Left ventricle myocardium inferior (tissue), 1 donor: ENCODE data around the gene TMEM132D. TPM values are rescaled to one million over a fixed set of nuclear protein-coding genes. Genes with fewer than 3 reads are reported as not detected.

Source experiments
- DNase-seq: peaks from one replicate; pipeline ENCODE4 v3.0.0-alpha.2; 2020
- H3K27ac ChIP-seq: fragments of 200-600 bp; replicated peaks from 2 replicates; pipeline ENCODE4 v1.8.0; 2021
- H3K27me3 ChIP-seq: fragments of 200-600 bp; 2 replicates; pipeline ENCODE4 v1.8.0; 2021; ENCODE audit warnings: low read depth
- H3K36me3 ChIP-seq: fragments of 200-600 bp; 2 replicates; pipeline ENCODE4 v1.8.0; 2021
- H3K4me1 ChIP-seq: fragments of 200-600 bp; 2 replicates; pipeline ENCODE4 v1.8.0; 2021
- H3K4me3 ChIP-seq: fragments of 200-600 bp; 2 replicates; pipeline ENCODE4 v1.8.0; 2021; ENCODE audit warnings: mild to moderate bottlenecking, moderate library complexity
- H3K9me3 ChIP-seq: fragments of 200-600 bp; replicated peaks from 2 replicates; pipeline ENCODE4 v1.8.0; 2021
- intact Hi-C: fragments of 100-400 bp; cut with micrococcal nuclease; formaldehyde crosslinking; loops from one replicate; pipeline ENCODE4 v1.11.0; 2022
- total RNA-seq: library from RNA; stranded (reverse); fragmentation: NEBNext Ultra II Directional; extraction: Animal tissue kit (Norgen Biotek cat#: 25700); gene quantifications from one replicate; pipeline ENCODE4 v1.2.1, GENCODE V29; 2021
- TF ChIP-seq, protein P1 (sequence below): fragments of 200-600 bp; IDR thresholded peaks from 2 replicates; pipeline ENCODE4 v1.8.0; 2021; ENCODE audit warnings: antibody characterized with exemption, mild to moderate bottlenecking, borderline replicate concordance
- donor health status: DM: no; HTN: yes; CAD: no; lungs with severe emphysema.

Gene TMEM132D
- total RNA-seq, 1 donor from 2014 or later: not detected

DNA sequence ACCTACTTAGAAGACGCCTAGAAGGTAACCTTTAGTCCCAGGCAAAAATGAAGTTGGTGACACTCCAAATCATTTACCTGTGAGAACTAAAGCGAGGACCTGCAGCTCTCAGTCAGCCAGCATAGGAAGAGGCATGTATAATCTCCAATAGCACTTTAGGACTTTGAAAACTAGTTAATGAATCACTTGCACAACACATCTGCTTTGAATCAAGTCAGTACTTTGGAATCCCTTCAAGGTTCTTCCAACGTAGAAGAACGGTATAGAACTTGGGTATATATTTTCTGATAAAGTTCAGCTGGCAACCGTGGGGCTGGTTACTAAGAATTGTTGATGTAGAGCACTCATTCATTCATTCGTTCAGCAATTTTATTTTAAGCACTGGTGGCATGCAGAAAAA lies 251.9 kb downstream of the TMEM132D start:
- H3K4me3 ChIP-seq: no peak overlapping the region
- intact Hi-C loops: no loop called here
- H3K4me1 ChIP-seq: no peaks in the 10 kb centered on the region
- no peak for DNase-seq
- H3K9me3 ChIP-seq: peaks cover 39% of the 10 kb centered on the region
- TF ChIP-seq, protein P1, sequence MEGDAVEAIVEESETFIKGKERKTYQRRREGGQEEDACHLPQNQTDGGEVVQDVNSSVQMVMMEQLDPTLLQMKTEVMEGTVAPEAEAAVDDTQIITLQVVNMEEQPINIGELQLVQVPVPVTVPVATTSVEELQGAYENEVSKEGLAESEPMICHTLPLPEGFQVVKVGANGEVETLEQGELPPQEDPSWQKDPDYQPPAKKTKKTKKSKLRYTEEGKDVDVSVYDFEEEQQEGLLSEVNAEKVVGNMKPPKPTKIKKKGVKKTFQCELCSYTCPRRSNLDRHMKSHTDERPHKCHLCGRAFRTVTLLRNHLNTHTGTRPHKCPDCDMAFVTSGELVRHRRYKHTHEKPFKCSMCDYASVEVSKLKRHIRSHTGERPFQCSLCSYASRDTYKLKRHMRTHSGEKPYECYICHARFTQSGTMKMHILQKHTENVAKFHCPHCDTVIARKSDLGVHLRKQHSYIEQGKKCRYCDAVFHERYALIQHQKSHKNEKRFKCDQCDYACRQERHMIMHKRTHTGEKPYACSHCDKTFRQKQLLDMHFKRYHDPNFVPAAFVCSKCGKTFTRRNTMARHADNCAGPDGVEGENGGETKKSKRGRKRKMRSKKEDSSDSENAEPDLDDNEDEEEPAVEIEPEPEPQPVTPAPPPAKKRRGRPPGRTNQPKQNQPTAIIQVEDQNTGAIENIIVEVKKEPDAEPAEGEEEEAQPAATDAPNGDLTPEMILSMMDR: no peak
- H3K36me3 ChIP-seq: no peaks in the 10 kb centered on the region
- no peak overlapping the region for H3K27ac ChIP-seq
- H3K27me3 ChIP-seq: peaks cover 5% of the 10 kb centered on the region

DNA sequence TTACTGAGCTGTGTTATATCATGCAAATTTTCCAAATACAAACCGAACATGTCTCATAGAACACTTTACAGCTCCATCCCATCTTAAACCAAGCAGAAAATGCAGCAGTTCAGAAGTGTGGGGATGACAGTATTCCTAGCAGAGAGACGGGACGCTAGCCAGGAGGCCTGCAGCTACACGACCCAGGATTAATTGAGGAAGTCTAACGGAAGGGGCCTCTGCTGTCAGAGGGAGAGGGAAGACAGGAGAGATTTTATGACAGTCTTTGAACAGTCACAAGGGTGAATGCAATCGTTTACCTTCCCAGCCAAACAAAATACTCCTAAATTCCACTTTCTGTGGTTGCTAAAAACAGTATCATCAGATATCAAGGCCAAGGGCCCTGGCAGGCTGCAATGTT lies 261.9 kb downstream of the TMEM132D start:
- TF ChIP-seq, protein P1: no peak
- Histone ChIP-seq H3K4me3 (no peak overlapping the region), H3K36me3 (no peaks in the 10 kb centered on the region), H3K9me3 (peaks cover 3% of the 10 kb centered on the region), H3K27me3 (peaks cover 4% of the 10 kb centered on the region), H3K4me1 (no peaks in the 10 kb centered on the region), H3K27ac (no peak overlapping the region)
- no peak for DNase-seq
- intact Hi-C loops: no loop called here

DNA sequence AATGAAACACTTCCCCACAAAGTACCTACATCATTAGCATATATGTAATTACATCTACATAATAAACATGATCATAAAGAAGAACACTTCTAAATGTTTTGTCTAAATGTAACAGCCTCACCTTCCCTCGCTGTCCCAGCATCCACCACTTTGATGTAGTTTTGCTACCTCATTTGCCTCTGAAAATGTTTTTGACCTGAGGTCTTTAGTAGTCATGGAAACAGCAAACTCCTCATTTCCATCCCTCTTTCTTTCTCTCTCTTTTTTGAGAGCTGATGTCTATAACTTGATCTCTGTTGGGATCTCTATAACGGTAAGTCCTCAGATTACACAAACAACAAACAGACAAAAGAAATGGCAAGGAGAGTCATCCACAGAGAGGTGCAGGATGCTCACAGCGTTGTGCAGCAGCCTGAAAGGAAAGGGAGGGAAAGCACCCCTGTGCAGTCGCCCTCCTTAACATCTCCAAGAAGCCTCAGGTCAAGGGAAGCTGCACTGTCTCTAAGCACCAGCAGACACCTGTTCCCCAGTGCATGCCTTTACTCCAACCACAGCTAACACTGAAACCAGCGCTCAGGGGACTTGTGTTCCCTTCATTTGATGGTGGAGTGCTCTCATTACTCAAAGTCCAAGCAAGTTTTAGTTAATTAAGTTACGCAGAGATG lies 268.7 kb downstream of the TMEM132D start:
- no peaks in the 10 kb centered on the region for H3K4me1 ChIP-seq
- H3K27ac ChIP-seq: no peak overlapping the region
- no peaks in the 10 kb centered on the region for H3K9me3 ChIP-seq
- no peaks in the 10 kb centered on the region for H3K36me3 ChIP-seq
- TF ChIP-seq, protein P1: no peak
- DNase-seq: no peak
- no peak overlapping the region for H3K4me3 ChIP-seq
- H3K27me3 ChIP-seq: peaks cover 4% of the 10 kb centered on the region
- intact Hi-C loops: no loop called here

DNA sequence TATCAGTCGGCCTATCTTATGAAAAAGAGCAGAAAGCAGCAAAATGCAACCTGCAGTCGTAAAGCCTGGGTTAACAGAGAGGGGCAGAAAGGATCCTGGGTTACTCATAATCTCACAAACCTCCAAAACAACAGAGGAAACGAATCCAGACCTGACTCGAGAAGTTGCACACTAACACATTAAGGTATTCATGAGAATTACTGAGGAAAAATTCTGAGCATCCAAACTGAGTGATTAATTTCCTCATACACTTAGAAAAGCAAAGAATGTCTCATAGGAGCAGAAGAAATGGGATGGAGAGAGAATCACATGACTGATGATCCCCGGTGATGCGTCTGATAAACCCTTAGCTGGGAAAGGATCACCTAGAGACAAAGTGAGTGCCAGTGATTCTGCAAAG lies 272.5 kb downstream of the TMEM132D start:
- DNase-seq: no peak
- TF ChIP-seq, protein P1: no peak

DNA sequence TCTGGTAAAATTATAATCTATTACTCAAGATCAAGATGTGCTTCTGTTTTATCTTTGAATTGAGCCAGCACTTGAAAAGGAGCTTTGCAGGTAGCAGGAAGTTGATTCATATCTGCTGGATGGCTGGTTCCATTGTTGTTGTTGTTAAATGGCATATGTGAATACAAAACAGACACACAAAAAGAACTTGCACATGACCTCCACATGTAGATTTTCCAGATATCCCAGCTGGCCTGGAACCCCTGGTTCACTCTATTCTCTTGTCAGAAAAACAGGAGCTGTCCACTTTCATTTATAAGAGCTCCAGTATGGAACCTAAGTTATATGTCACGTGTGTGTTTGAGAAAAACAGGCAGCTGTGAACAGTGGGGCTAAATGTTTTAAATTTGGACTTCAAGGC lies 273.9 kb downstream of the TMEM132D start:
- intact Hi-C loops: no loop called here
- Histone ChIP-seq H3K4me3 (no peak overlapping the region), H3K4me1 (no peaks in the 10 kb centered on the region), H3K9me3 (no peaks in the 10 kb centered on the region), H3K27ac (no peak overlapping the region), H3K27me3 (no peaks in the 10 kb centered on the region), H3K36me3 (no peaks in the 10 kb centered on the region)
- TF ChIP-seq, protein P1: no peak
- no peak for DNase-seq

More for the DNA sequence above, 272.5 kb downstream of the TMEM132D start:
- Histone ChIP-seq H3K27me3 (no peaks in the 10 kb centered on the region), H3K27ac (no peak overlapping the region), H3K4me3 (no peak overlapping the region), H3K4me1 (no peaks in the 10 kb centered on the region), H3K9me3 (no peaks in the 10 kb centered on the region), H3K36me3 (no peaks in the 10 kb centered on the region)
- intact Hi-C loops: no loop called here
